Omental fat pad (tissue), 4 donors: ENCODE measurements around the gene TXN2. TPM values are rescaled to one million over a fixed set of nuclear protein-coding genes. Genes with fewer than 3 reads are reported as not detected.
"Not testable (repeated sequence)": the region's sequence is repeated elsewhere in the genome, so short reads cannot be mapped to it uniquely, and the experiment has no call there.

Experiments
- ATAC-seq: fragments of 150-250 bp; one replicate; pipeline ENCODE4 v1.9.1; 2016; ENCODE audit warnings: mild to moderate bottlenecking, moderate library complexity; ENCODE audit not compliant: low FRiP score
- DNase-seq: peaks from one replicate; pipeline ENCODE4 v3.0.0-alpha.2; 2019; ENCODE audit warnings: low spot score
- CTCF ChIP-seq, 3 donors: fragments of 450-650 bp; IDR thresholded peaks; one replicate each; pipeline ENCODE4 v1.5.1; 2016 to 2017; ENCODE audit warnings: antibody characterized with exemption in 3 of 3, mild to moderate bottlenecking in 3 of 3, moderate library complexity in 2 of 3
- total RNA-seq, 4 donors: library from RNA; depleted of rRNA; stranded (reverse); fragments of >200 nt; gene quantifications; one replicate each; pipeline ENCODE4 v1.1.0, GENCODE V29; 2016

Gene TXN2
- total RNA-seq, 4 donors from 2014 or later: 53.2 to 82.0 (median 66.2) TPM

- no peak for DNase-seq
- TF ChIP-seq CTCF (IDR thresholded peaks at IDR 0.05): no peak
- ATAC-seq: no peak
Observed at GRCh38 chr22:36424901-36425579, 56.4 kb downstream of the TXN2 start.

GRCh38 chr22:36424466-36424865 lies 57.0 kb downstream of the TXN2 start:
- not testable (repeated sequence) for ATAC-seq, DNase-seq

- TF ChIP-seq CTCF (IDR thresholded peaks at IDR 0.05): no peak
- ATAC-seq (no peak), DNase-seq (no peak)
Observed at GRCh38 chr22:36423461-36424404, 57.7 kb downstream of the TXN2 start.

- DNase-seq: no peak
- TF ChIP-seq CTCF (IDR thresholded peaks at IDR 0.05): no peak
- ATAC-seq: no peak
Observed at GRCh38 chr22:36422287-36423014, 59.0 kb downstream of the TXN2 start.

GRCh38 chr22:36419912-36420882 lies 61.2 kb downstream of the TXN2 start:
- no peak for TF ChIP-seq CTCF (IDR thresholded peaks at IDR 0.05)
- ATAC-seq: no peak
- no peak for DNase-seq

- ATAC-seq (peak; percentile 43), DNase-seq (no peak)
- TF ChIP-seq CTCF (IDR thresholded peaks at IDR 0.05): no peak
Observed at GRCh38 chr22:36419177-36419911, 62.1 kb downstream of the TXN2 start.
